Fibroblast of villous mesenchyme (primary cell): ENCODE data around the gene BANF2. TPM values are rescaled to one million over a fixed set of nuclear protein-coding genes. Genes with fewer than 3 reads are reported as not detected.
"Not testable (repeated sequence)": the region's sequence is repeated elsewhere in the genome, so short reads cannot be mapped to it uniquely, and the experiment has no call there.

Experiments
- DNase-seq: peaks from one replicate; pipeline ENCODE4 v3.0.0-alpha.2; 2010; ENCODE audit warnings: low read depth
- H3K4me3 ChIP-seq: 2 replicates; pipeline ENCODE4 v1.5.1; 2011; ENCODE audit warnings: low read depth, mild to moderate bottlenecking, low read length
- total RNA-seq: library from RNA; depleted of rRNA; stranded (reverse); fragments of >200 nt; gene quantifications from 2 replicates; pipeline ENCODE4 v1.2.3, GENCODE V29; 2012
- TF ChIP-seq, protein P1 (sequence below): IDR thresholded peaks from 2 replicates; pipeline ENCODE4 v1.5.1; 2012; ENCODE audit warnings: low read depth, mild to moderate bottlenecking, low read length; ENCODE audit not compliant: insufficient read depth

The BANF2 gene
- total RNA-seq, 1 donor: not detected

DNA sequence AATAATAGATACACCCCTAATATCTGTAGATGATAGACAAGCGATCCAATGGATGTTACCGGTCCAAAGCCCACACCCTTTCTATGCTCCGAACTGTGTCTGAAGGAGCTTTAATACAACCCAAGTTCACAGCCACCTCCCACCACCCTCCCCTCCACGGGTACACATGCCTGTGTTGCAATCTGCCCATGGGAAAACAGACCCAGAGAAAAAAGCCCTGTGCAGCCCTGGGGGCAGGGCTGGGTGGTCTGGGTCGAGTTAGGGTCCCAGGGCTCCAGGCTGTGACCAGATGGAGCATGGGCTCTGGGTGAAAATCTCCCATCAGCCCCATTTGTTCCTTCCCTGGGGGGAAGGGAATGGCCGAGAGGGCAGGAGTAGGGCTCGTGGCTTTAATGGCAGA lies 65.8 kb downstream of the BANF2 start:
- DNase-seq: no peak
- TF ChIP-seq, protein P1, sequence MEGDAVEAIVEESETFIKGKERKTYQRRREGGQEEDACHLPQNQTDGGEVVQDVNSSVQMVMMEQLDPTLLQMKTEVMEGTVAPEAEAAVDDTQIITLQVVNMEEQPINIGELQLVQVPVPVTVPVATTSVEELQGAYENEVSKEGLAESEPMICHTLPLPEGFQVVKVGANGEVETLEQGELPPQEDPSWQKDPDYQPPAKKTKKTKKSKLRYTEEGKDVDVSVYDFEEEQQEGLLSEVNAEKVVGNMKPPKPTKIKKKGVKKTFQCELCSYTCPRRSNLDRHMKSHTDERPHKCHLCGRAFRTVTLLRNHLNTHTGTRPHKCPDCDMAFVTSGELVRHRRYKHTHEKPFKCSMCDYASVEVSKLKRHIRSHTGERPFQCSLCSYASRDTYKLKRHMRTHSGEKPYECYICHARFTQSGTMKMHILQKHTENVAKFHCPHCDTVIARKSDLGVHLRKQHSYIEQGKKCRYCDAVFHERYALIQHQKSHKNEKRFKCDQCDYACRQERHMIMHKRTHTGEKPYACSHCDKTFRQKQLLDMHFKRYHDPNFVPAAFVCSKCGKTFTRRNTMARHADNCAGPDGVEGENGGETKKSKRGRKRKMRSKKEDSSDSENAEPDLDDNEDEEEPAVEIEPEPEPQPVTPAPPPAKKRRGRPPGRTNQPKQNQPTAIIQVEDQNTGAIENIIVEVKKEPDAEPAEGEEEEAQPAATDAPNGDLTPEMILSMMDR: no peak

DNA sequence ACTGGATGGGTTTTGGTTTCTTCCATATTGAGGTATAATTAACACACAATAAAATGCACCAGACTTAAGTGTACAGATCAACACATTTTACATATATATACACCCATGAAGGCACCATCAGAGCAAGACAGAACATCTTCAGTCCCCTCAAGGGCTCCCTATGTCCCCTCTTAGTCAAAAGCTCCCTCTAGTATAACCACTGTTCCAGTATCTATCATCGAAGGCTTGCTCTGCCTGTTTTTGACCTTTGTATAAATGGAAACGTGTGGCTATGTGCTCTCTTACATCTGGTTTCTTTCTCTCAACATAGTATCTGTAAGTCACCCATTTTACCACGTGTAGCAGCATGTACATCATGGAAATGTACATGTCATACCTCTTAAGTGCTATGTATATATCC lies 66.5 kb downstream of the BANF2 start:
- TF ChIP-seq, protein P1: no peak
- H3K4me3 ChIP-seq: no peak overlapping the region
- DNase-seq: no peak

More for the DNA sequence above, 65.8 kb downstream of the BANF2 start:
- no peak overlapping the region for H3K4me3 ChIP-seq

DNA sequence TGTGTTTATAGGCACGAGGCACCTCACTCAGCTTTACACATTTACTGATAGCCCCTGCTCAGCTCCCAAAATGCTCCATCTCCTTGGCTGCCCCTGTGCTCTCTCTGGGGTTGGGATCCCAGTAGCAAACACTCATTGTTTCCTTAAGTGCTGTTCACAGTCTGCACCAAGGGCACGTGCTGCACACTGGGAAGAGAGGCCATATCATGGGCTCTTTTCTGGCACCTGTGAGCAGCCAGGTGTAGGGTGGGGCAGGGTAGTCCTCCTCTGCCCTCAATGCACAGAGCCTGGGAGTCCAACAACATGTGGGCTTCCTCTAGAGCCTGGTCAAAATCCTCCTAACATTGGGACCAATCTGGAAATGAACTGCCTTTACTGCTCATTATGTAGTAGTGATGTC lies 67.9 kb downstream of the BANF2 start:
- no peak overlapping the region for H3K4me3 ChIP-seq
- no peak for DNase-seq
- TF ChIP-seq, protein P1: no peak

DNA sequence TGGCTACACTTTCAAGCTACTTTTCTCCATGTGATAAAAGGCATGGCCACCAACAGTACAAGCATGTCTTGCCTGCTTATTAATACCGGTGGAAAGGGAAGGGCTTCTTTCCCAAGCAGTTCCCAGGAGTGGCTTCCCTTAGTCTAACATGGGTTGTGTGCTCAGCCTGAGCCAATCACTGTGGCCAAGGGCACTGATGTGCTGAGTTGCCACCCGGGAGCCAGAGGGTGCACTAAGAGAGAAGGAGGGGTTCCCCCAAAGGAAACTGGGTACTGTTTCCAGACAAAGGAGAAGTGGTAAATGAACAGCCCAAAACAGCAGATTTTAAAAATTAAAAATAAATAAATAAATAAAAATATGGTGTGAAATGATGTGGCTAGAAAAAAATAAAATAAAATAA lies 68.5 kb downstream of the BANF2 start:
- TF ChIP-seq, protein P1: no peak
- DNase-seq: no peak
- H3K4me3 ChIP-seq: no peak overlapping the region

DNA sequence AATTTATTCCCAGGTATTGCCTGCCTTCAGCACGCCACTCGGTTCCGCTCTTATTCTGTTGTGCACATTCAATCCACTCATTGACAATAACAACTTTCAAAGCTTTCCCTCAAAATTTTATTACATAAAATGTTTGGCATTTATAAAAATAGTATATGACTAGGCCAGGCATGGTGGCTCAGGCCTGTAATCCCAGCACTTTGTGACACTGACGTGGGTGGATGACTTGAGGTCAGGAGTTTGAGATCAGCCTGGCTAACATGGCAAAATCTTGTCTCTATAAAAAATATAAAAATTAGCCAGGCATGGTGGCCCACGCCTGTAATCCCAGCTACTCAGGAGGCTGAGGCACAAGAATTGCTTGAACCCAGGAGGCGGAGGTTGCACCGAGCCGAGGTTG lies 70.0 kb downstream of the BANF2 start:
- not testable (repeated sequence) for DNase-seq, H3K4me3 ChIP-seq

DNA sequence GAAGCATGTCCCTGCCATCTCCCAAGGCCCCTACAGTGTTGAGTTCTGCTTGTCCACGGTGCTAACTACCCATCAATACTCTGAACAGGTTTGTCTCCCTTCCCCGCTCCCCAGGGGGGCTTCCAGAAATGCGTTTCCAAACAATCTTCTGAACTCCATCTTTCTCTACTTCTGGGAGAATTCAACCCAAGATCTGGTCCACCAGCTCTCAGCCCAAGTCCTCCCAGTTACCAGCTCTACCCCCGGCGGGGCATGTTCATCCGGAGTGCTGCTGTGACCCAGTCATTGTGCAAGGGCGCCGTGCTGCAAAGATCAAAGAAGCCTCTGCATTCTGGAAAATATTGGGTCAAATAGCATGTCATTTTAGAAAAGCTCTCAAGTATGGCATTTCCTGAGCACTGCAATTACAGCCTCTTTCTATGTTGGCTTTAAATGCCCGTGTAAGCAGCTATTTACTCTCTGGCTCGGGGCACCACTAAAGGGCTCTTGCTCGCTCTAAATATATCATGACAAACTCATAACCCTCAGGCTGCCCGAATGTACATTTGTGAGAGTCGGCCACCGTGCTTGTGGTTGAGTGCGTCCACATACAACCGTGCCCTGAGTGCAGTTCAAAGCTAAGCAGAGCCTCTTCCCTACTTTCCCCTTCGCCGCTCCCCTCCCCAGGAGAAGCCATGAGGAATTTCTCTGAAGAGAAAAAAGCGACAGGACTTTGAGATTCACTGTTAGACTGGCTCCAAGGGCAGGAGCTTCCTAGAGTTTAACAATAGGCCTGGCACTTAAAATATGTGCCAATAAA lies 71.6 kb downstream of the BANF2 start:
- no peak overlapping the region for H3K4me3 ChIP-seq
- DNase-seq: no peak
- TF ChIP-seq, protein P1: no peak

DNA sequence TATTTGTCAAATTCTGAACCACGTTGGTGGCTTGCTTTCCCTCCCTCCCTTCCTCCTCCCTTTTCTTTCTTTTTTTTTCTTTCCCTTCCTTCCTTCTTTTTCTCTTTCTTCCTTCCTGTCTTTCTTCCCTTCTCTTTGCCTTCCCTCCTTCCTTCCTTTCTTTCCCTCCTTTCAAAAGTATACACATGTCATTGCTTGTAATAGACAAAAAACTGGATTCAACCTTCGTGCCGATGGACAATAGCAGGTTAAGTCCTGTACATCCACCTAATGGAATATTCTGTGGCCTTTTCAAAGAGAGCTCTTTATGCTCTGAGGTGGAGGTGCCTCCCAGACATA lies 72.2 kb downstream of the BANF2 start:
- H3K4me3 ChIP-seq: no peak overlapping the region
- DNase-seq: no peak
- TF ChIP-seq, protein P1: no peak
